Measurements from ENCODE around the gene OR5H1. TPM values are rescaled to one million over a fixed set of nuclear protein-coding genes. Genes with fewer than 3 reads are reported as not detected.
"Not testable (repeated sequence)": the region's sequence is repeated elsewhere in the genome, so short reads cannot be mapped to it uniquely, and the experiment has no call there.

The OR5H1 gene
- total RNA-seq, 2 experiments from 2014 or later = not detected

GRCh38 chr3:98136631-98137030, 6.1 kb downstream of the OR5H1 start:
- TF ChIP-seq CTCF (IDR thresholded peaks at IDR 0.05) = no peak
- no peak overlapping the region for H3K27ac ChIP-seq (ENCODE audit: low read depth in 1 of 2, low read length in 2 of 2)
- no peaks in the 10 kb centered on the region for H3K4me1 ChIP-seq (ENCODE audit: insufficient read depth, low read length)
- CTCF ChIA-PET = no interaction called here
- Mint-ChIP-seq H3K4me3 (no peak overlapping the region), H3K4me1 (ENCODE audit: low read depth) (no peaks in the 10 kb centered on the region), H3K36me3 (ENCODE audit: low read depth) (no peaks in the 10 kb centered on the region), H3K27me3 (peaks cover 7% of the 10 kb centered on the region), H3K27ac (no peak overlapping the region), H3K9me3 (no peaks in the 10 kb centered on the region)
- H3K36me3 ChIP-seq (ENCODE audit: insufficient read depth, low read length) = no peaks in the 10 kb centered on the region
- ATAC-seq (ENCODE audit: poor library complexity) (no peak), DNase-seq (no peak)
- H3K4me3 ChIP-seq (ENCODE audit: low read length) = no peak overlapping the region
- no peaks in the 10 kb centered on the region for H3K27me3 ChIP-seq (ENCODE audit: control insufficient read depth in 1 of 2, insufficient read depth in 2 of 2, low read length in 2 of 2)
- intact Hi-C loops (cut with DNase I, micrococcal nuclease) = no loop called here
- POLR2A ChIA-PET = no interaction called here
- H3K9me3 ChIP-seq (ENCODE audit: control insufficient read depth in 1 of 2, insufficient read depth in 1 of 2, low read length in 2 of 2) = no peaks in the 10 kb centered on the region

- DNase-seq; H3K4me3 Mint-ChIP-seq; intact Hi-C loops (cut with DNase I, micrococcal nuclease); H3K27ac ChIP-seq (ENCODE audit: low read depth in 1 of 2, low read length in 2 of 2); H3K4me1 ChIP-seq (ENCODE audit: insufficient read depth, low read length); H3K27me3 Mint-ChIP-seq; H3K9me3 ChIP-seq (ENCODE audit: control insufficient read depth in 1 of 2, insufficient read depth in 1 of 2, low read length in 2 of 2); POLR2A ChIA-PET; H3K36me3 ChIP-seq (ENCODE audit: insufficient read depth, low read length); H3K4me1 Mint-ChIP-seq (ENCODE audit: low read depth); ATAC-seq (ENCODE audit: poor library complexity); H3K4me3 ChIP-seq (ENCODE audit: low read length); H3K27me3 ChIP-seq (ENCODE audit: control insufficient read depth in 1 of 2, insufficient read depth in 2 of 2, low read length in 2 of 2); H3K9me3 Mint-ChIP-seq; CTCF ChIA-PET; H3K27ac Mint-ChIP-seq; H3K36me3 Mint-ChIP-seq (ENCODE audit: low read depth): not testable (repeated sequence)
These were observed 7.5 kb downstream of the OR5H1 start for GRCh38 chr3:98137826-98138557.

GRCh38 chr3:98140531-98140930, 10.0 kb downstream of the OR5H1 start:
- POLR2A ChIA-PET = no interaction called here
- H3K4me1 Mint-ChIP-seq (ENCODE audit: low read depth) = no peaks in the 10 kb centered on the region
- H3K9me3 Mint-ChIP-seq = no peaks in the 10 kb centered on the region
- Histone ChIP-seq H3K4me3 (ENCODE audit: low read length) (no peak overlapping the region), H3K27ac (ENCODE audit: low read depth in 1 of 2, low read length in 2 of 2) (no peak overlapping the region), H3K4me1 (ENCODE audit: insufficient read depth, low read length) (no peaks in the 10 kb centered on the region), H3K27me3 (ENCODE audit: control insufficient read depth in 1 of 2, insufficient read depth in 2 of 2, low read length in 2 of 2) (no peaks in the 10 kb centered on the region), H3K36me3 (ENCODE audit: insufficient read depth, low read length) (no peaks in the 10 kb centered on the region), H3K9me3 (ENCODE audit: control insufficient read depth in 1 of 2, insufficient read depth in 1 of 2, low read length in 2 of 2) (no peaks in the 10 kb centered on the region)
- TF ChIP-seq CTCF (IDR thresholded peaks at IDR 0.05) = no peak
- no peaks in the 10 kb centered on the region for H3K36me3 Mint-ChIP-seq (ENCODE audit: low read depth)
- CTCF ChIA-PET = no interaction called here
- intact Hi-C loops (cut with DNase I, micrococcal nuclease) = loop anchor here in 1 of 2 experiments (2.0 kb wide), 1 partner anchor 42 kb away; no protein-coding TSS in a partner anchor
- ATAC-seq (ENCODE audit: poor library complexity) (no peak), DNase-seq (no peak)
- H3K27ac Mint-ChIP-seq = no peak overlapping the region
- no peak overlapping the region for H3K4me3 Mint-ChIP-seq
- peaks cover 7% of the 10 kb centered on the region for H3K27me3 Mint-ChIP-seq

GRCh38 chr3:98147179-98147578, 16.7 kb downstream of the OR5H1 start, which contains the start of gene OR5H14:
OR5H14 (plus strand) TSS chr3:98147479; CDS start chr3:98149386, 1,907 bp downstream.
- no peaks in the 10 kb centered on the region for H3K9me3 ChIP-seq (ENCODE audit: control insufficient read depth in 1 of 2, insufficient read depth in 1 of 2, low read length in 2 of 2)
- Mint-ChIP-seq H3K36me3 (ENCODE audit: low read depth) (no peaks in the 10 kb centered on the region), H3K4me1 (ENCODE audit: low read depth) (no peaks in the 10 kb centered on the region), H3K9me3 (peaks cover 5% of the 10 kb centered on the region), H3K4me3 (no peak within 1 kb of the TSS), H3K27ac (no peak within 1 kb of the TSS), H3K27me3 (no peaks in the 10 kb centered on the region)
- no peak for TF ChIP-seq CTCF (IDR thresholded peaks at IDR 0.05)
- CTCF ChIA-PET = no interaction called here
- intact Hi-C loops (cut with DNase I, micrococcal nuclease) = no loop called here
- no peak for DNase-seq
- H3K4me3 ChIP-seq (ENCODE audit: low read length) = no peak within 1 kb of the TSS
- no peaks in the 10 kb centered on the region for H3K36me3 ChIP-seq (ENCODE audit: insufficient read depth, low read length)
- no peaks in the 10 kb centered on the region for H3K4me1 ChIP-seq (ENCODE audit: insufficient read depth, low read length)
- no peaks in the 10 kb centered on the region for H3K27me3 ChIP-seq (ENCODE audit: control insufficient read depth in 1 of 2, insufficient read depth in 2 of 2, low read length in 2 of 2)
- POLR2A ChIA-PET = no interaction called here
- ATAC-seq (ENCODE audit: poor library complexity) = no peak
- no peak within 1 kb of the TSS for H3K27ac ChIP-seq (ENCODE audit: low read depth in 1 of 2, low read length in 2 of 2)
